HEK293T (cell line): ENCODE results near the gene SEC61A2.

Experiments used
- CTCF ChIA-PET: fragments of 350-600 bp; formaldehyde crosslinking; extraction: SDS; loops from one replicate; lab custom pipeline; 2021; ENCODE audit warnings: antibody characterized with exemption, inconsistent platforms; lab: Yijun Ruan, JAX
- POLR2A ChIA-PET: fragments of 350-600 bp; formaldehyde crosslinking; extraction: SDS; loops from one replicate; lab custom pipeline; 2020; ENCODE audit warnings: antibody characterized with exemption, inconsistent platforms; lab: Yijun Ruan, JAX
- DNase-seq: peaks from one replicate; pipeline ENCODE4 v3.0.0; 2012; ENCODE audit warnings: mixed read lengths; ENCODE audit errors: extremely low spot score
- ARNT ChIP-seq: fragments of 450-650 bp; IDR thresholded peaks from 2 replicates; pipeline ENCODE4 v1.6.1; 2017; ENCODE audit warnings: mild to moderate bottlenecking
- BHLHE40 ChIP-seq: fragments of 450-650 bp; IDR thresholded peaks from 2 replicates; pipeline ENCODE4 v1.6.1; 2016; ENCODE audit warnings: mild to moderate bottlenecking, moderate library complexity, borderline replicate concordance
- CTBP1 ChIP-seq: fragments of 450-650 bp; IDR thresholded peaks from 2 replicates; pipeline ENCODE4 v1.6.1; 2016; ENCODE audit warnings: borderline replicate concordance
- ELF4 ChIP-seq: fragments of 450-650 bp; IDR thresholded peaks from 2 replicates; pipeline ENCODE4 v1.6.1; 2017; ENCODE audit warnings: antibody characterized with exemption
- FOXA1 ChIP-seq: fragments of 450-650 bp; IDR thresholded peaks from 2 replicates; pipeline ENCODE4 v1.6.1; 2016; ENCODE audit warnings: mild to moderate bottlenecking
- FOXK2 ChIP-seq: fragments of 450-650 bp; IDR thresholded peaks from 2 replicates; pipeline ENCODE4 v1.6.1; 2016; ENCODE audit warnings: mild to moderate bottlenecking
- FOXM1 ChIP-seq: fragments of 450-650 bp; IDR thresholded peaks from 2 replicates; pipeline ENCODE4 v1.6.1; 2017; ENCODE audit warnings: mild to moderate bottlenecking, borderline replicate concordance
- HDGF ChIP-seq: fragments of 450-650 bp; IDR thresholded peaks from 2 replicates; pipeline ENCODE4 v1.6.1; 2017; ENCODE audit warnings: antibody characterized with exemption, borderline replicate concordance
- L3MBTL2 ChIP-seq: fragments of 450-650 bp; conservative IDR thresholded peaks from 2 replicates; pipeline ENCODE4 v1.6.1; 2016; ENCODE audit warnings: mild to moderate bottlenecking
- LEF1 ChIP-seq: fragments of 450-650 bp; IDR thresholded peaks from 2 replicates; pipeline ENCODE4 v1.6.1; 2017; ENCODE audit warnings: mild to moderate bottlenecking, borderline replicate concordance
- NFRKB ChIP-seq: fragments of 450-650 bp; IDR thresholded peaks from 2 replicates; pipeline ENCODE4 v1.6.1; 2016; ENCODE audit warnings: mild to moderate bottlenecking, moderate library complexity
- PKNOX1 ChIP-seq: fragments of 450-650 bp; IDR thresholded peaks from 2 replicates; pipeline ENCODE4 v1.6.1; 2016
- SP1 ChIP-seq: fragments of 450-650 bp; IDR thresholded peaks from 2 replicates; pipeline ENCODE4 v1.6.1; 2017
- SUZ12 ChIP-seq: fragments of 450-650 bp; IDR thresholded peaks from 2 replicates; pipeline ENCODE4 v1.6.1; 2016; ENCODE audit warnings: mild to moderate bottlenecking
- TARDBP ChIP-seq: fragments of 450-650 bp; IDR thresholded peaks from 2 replicates; pipeline ENCODE4 v1.6.1; 2016
- ZNF384 ChIP-seq: fragments of 450-650 bp; IDR thresholded peaks from 2 replicates; pipeline ENCODE4 v1.6.1; 2016

SEC61A2 gene

GRCh38 chr10:12154516-12154915 lies 25.0 kb downstream of the SEC61A2 start:
- DNase-seq, result no peak
- TF ChIP-seq FOXA1 (no peak), ELF4 (no peak), HDGF (no peak), ZNF384 (no peak), ARNT (no peak), FOXM1 (no peak), PKNOX1 (no peak), L3MBTL2 (no peak), TARDBP (no peak), BHLHE40 (no peak), NFRKB (no peak), LEF1 (no peak), FOXK2 (no peak), CTBP1 (no peak), SP1 (no peak), SUZ12 (no peak)
- CTCF ChIA-PET, result no interaction called here
- POLR2A ChIA-PET, result no interaction called here

- TF ChIP-seq SP1, result no peak
- TF ChIP-seq PKNOX1, result no peak
- no peak for TF ChIP-seq L3MBTL2
- TF ChIP-seq ARNT, result no peak
- TF ChIP-seq SUZ12, result no peak
- ChIA-PET CTCF (no interaction called here), POLR2A (no interaction called here)
- no peak for DNase-seq
These were observed 27.1 kb downstream of the SEC61A2 start for GRCh38 chr10:12156367-12157123.

GRCh38 chr10:12158111-12158510 lies 28.6 kb downstream of the SEC61A2 start:
- ChIA-PET POLR2A (no interaction called here), CTCF (interaction anchor here (0.8 kb wide), 1 partner anchor 11 kb away, joined by 3 read pairs; no protein-coding TSS in a partner anchor)
- no peak for DNase-seq
- TF ChIP-seq ZNF384 (no peak), FOXA1 (no peak), NFRKB (no peak), TARDBP (no peak), FOXM1 (no peak), PKNOX1 (no peak), CTBP1 (no peak), ARNT (no peak), FOXK2 (no peak), LEF1 (no peak), ELF4 (no peak), HDGF (no peak)

GRCh38 chr10:12160664-12161063 lies 31.2 kb downstream of the SEC61A2 start:
- no peak for DNase-seq
- TF ChIP-seq PKNOX1 (no peak), ZNF384 (no peak), FOXA1 (no peak), CTBP1 (no peak), ELF4 (no peak), L3MBTL2 (no peak), BHLHE40 (no peak), ARNT (no peak), SP1 (no peak), SUZ12 (no peak), HDGF (no peak), LEF1 (no peak), NFRKB (no peak), TARDBP (no peak), FOXK2 (no peak)
- ChIA-PET CTCF (no interaction called here), POLR2A (no interaction called here)

GRCh38 chr10:12162927-12163326 lies 33.5 kb downstream of the SEC61A2 start:
- DNase-seq, result no peak
- no peak for TF ChIP-seq NFRKB
- no peak for TF ChIP-seq SUZ12
- no peak for TF ChIP-seq L3MBTL2
- TF ChIP-seq PKNOX1, result no peak
- no peak for TF ChIP-seq CTBP1
- no peak for TF ChIP-seq BHLHE40
- TF ChIP-seq FOXM1, result no peak
- TF ChIP-seq FOXK2, result no peak
- TF ChIP-seq FOXA1, result no peak
- no peak for TF ChIP-seq TARDBP
- CTCF ChIA-PET, result no interaction called here
- POLR2A ChIA-PET, result no interaction called here
